ENCODE data around the gene IQCE. TPM values are rescaled to one million over a fixed set of nuclear protein-coding genes. Genes with fewer than 3 reads are reported as not detected.
A peak's percentile ranks its signal among the peaks of the same experiment; 100 is the strongest.
"Not testable (repeated sequence)": the region's sequence is repeated elsewhere in the genome, so short reads cannot be mapped to it uniquely, and the experiment has no call there.

The IQCE gene
- total and polyA plus RNA-seq, 2 donors (not counting 1 experiment from before 2014, with no cell fraction given), result 3.5 to 9.5 TPM

DNA sequence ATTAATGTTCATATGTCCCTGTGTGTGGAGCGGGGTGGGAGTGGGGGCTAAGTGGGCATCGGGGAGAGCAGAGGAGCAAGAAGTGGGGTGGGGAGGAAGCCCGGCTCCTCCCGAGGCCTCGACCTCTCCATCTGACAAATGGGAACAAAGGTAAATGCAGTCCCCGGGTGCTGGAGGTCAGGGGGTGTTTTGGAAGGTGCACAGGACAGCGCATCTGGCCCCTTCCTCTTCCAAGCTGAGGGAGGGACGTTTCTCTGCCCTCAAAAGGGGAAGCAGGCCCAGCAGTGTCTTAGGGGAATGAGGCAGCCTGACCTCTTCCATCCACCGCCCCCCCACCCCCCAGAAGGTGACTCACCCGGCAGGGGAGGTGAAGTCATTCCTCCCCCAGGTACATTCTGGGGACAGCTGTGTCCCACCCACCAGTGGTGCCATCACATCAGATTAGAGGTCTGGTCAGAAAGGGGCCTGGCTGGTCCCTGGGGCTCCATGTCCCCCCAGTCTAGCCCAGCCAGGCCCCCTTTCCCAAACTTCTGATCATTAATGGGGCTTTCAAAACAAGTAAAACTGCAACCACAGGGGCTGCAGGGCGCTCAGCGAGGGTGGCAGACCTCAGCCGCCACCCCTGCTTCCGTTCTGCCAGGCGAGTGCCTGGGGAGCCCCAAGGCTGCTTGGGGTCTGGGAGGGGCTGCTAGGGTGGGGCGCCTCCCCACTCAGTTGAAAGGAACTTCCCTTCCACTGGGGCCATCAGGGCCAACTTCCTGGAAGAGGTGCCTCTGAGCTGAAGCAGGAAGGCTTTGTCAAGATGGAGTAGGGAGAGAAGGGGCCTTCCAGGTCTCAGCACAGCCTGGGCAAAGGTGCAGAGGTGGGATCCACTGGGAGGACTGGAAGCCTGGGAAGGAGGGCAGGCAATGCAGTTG is 28.4 kb upstream of the IQCE start:
- POLR2A ChIA-PET, result interaction anchor here (0.6 to 14.9 kb wide), 12 partner anchors 9 to 188 kb away, joined by 3 to 340 read pairs (median 5); partner anchors contain the start of genes BRAT1, IQCE, LFNG and TTYH3
- Histone ChIP-seq H4K20me1 (ENCODE audit: control insufficient read depth, insufficient read depth, low read length, poor library complexity, severe bottlenecking) (peaks cover 33% of the 10 kb centered on the region), H3K4me1 (ENCODE audit: control insufficient read depth in 2 of 2, insufficient read depth in 2 of 2, low read length in 2 of 2) (peaks cover 57 to 65% of the 10 kb centered on the region in 2 donors), H3K4me2 (replicated peaks; ENCODE audit: low read depth, low read length, poor library complexity, severe bottlenecking) (peak overlapping the region; percentile 85), H3K9me3 (ENCODE audit: control extremely low read depth in 1 of 3, control insufficient read depth in 2 of 3, insufficient read depth in 1 of 3, low read length in 2 of 3) (peaks cover 0 to 3% (median 0%) of the 10 kb centered on the region in 3 donors), H2AFZ (ENCODE audit: insufficient read depth, low read depth, low read length, poor library complexity, severe bottlenecking) (no peak overlapping the region), H3K27ac (ENCODE audit: low read length in 2 of 2) (peak overlapping the region; percentile 97), H3K4me3 (ENCODE audit: control extremely low read depth in 1 of 5, extremely low read depth in 1 of 5, insufficient read depth in 1 of 5, low read depth in 2 of 5, low read length in 4 of 5) (peak overlapping the region in 4 of 5 experiments; percentile 38 to 52 (median 43)), H3K9ac (ENCODE audit: low read length) (peak overlapping the region; percentile 62), H3K36me3 (replicated peaks in 1 of 2; ENCODE audit: control extremely low read depth in 1 of 2, control insufficient read depth in 1 of 2, extremely low read depth in 1 of 2, insufficient read depth in 2 of 2, low read length in 1 of 2) (peaks cover 0 to 34% of the 10 kb centered on the region in 2 experiments), H3K27me3 (replicated peaks in 1 of 4; ENCODE audit: control extremely low read depth in 1 of 4, control insufficient read depth in 3 of 4, insufficient read depth in 4 of 4, low read length in 3 of 4) (no peaks in the 10 kb centered on the region), H3K79me2 (ENCODE audit: control insufficient read depth, insufficient read depth, low read length) (peaks cover 16% of the 10 kb centered on the region)
- CTCF ChIA-PET, result interaction anchor here (0.5 to 3.9 kb wide), 12 partner anchors 9 to 1712 kb away, joined by 3 to 34 read pairs (median 3); no protein-coding TSS in a partner anchor
- Mint-ChIP-seq H3K9me3 (ENCODE audit: insufficient read depth) (no peaks in the 10 kb centered on the region), H3K4me1 (peaks cover 65% of the 10 kb centered on the region), H3K4me3 (peak overlapping the region; percentile 90), H3K27me3 (no peaks in the 10 kb centered on the region), H3K27ac (peak overlapping the region; percentile 99)
- intact Hi-C loops (cut with micrococcal nuclease), result loop anchor here (1.0 kb wide), 4 partner anchors 11 to 53 kb away; partner anchors contain the start of gene LFNG
- no peak for TF ChIP-seq EZH2 (IDR thresholded peaks at IDR 0.05; ENCODE audit: borderline replicate concordance, insufficient read depth, low read depth, low read length, poor library complexity, severe bottlenecking)
- TF ChIP-seq, protein P1, sequence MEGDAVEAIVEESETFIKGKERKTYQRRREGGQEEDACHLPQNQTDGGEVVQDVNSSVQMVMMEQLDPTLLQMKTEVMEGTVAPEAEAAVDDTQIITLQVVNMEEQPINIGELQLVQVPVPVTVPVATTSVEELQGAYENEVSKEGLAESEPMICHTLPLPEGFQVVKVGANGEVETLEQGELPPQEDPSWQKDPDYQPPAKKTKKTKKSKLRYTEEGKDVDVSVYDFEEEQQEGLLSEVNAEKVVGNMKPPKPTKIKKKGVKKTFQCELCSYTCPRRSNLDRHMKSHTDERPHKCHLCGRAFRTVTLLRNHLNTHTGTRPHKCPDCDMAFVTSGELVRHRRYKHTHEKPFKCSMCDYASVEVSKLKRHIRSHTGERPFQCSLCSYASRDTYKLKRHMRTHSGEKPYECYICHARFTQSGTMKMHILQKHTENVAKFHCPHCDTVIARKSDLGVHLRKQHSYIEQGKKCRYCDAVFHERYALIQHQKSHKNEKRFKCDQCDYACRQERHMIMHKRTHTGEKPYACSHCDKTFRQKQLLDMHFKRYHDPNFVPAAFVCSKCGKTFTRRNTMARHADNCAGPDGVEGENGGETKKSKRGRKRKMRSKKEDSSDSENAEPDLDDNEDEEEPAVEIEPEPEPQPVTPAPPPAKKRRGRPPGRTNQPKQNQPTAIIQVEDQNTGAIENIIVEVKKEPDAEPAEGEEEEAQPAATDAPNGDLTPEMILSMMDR (IDR thresholded peaks at IDR 0.05), result no peak
- ATAC-seq (ENCODE audit: low read depth) (peak; percentile 55), DNase-seq (peak; percentile 92)
- WGBS (ENCODE audit: insufficient coverage), result 0% methylated on average over 9 of the region's 16 CpGs

DNA sequence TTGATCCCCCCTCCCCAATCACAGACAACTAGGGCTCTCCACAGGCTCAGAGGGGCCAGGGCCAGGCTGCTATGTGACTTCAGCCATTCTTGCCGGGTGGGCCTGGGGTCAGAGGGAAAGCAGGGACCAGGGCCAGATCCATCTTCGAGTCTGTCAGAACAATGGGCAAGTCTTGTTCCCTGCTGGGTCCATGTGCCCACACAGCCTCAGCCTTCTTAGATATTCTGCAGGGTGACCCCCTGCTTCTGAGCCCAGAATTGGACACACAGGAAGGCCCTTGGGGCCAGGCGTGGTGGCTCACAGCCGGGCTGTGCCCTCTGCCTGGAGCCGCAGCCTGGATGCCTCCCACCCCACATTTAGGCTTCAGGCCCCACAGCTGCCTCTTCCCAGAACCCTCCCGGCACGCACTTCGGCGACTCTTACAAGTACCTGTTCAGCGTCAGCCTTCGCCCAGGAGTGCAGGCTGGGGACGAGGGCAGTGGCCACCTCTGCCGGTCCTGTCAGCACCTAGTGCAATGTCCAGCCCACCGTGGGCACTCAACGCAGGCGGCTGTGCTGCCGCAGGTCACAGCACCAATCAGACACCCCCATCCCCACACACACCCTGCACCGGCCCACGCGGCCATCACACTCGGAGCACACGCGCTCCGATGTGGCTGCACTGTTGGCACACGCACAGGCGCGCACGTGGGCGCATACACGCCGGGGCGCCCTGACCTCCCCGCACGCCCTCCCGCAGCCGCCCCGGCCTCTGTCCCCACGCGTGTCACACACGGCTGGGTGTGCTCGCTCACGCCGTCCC is 27.6 kb upstream of the IQCE start:
- ChIA-PET POLR2A (interaction anchor here (0.6 to 14.9 kb wide), 4 partner anchors 11 to 187 kb away, joined by 4 to 340 read pairs (median 29); partner anchors contain the start of gene LFNG), CTCF (interaction anchor here (0.8 to 3.9 kb wide), 4 partner anchors 8 to 23 kb away, joined by 3 to 34 read pairs (median 5); no protein-coding TSS in a partner anchor)
- not testable (repeated sequence) for H3K9me3 Mint-ChIP-seq (ENCODE audit: insufficient read depth); H3K27me3 Mint-ChIP-seq; H2AFZ ChIP-seq (ENCODE audit: insufficient read depth, low read depth, low read length, poor library complexity, severe bottlenecking); ATAC-seq (ENCODE audit: low read depth); H3K9me3 ChIP-seq (ENCODE audit: control extremely low read depth in 1 of 3, control insufficient read depth in 2 of 3, insufficient read depth in 1 of 3, low read length in 2 of 3); H3K79me2 ChIP-seq (ENCODE audit: control insufficient read depth, insufficient read depth, low read length); H3K27me3 ChIP-seq (replicated peaks in 1 of 4; ENCODE audit: control extremely low read depth in 1 of 4, control insufficient read depth in 3 of 4, insufficient read depth in 4 of 4, low read length in 3 of 4)
- peak overlapping the region in 3 of 5 experiments; percentile 40 to 52 (median 46) for H3K4me3 ChIP-seq (ENCODE audit: control extremely low read depth in 1 of 5, extremely low read depth in 1 of 5, insufficient read depth in 1 of 5, low read depth in 2 of 5, low read length in 4 of 5)
- H3K4me3 Mint-ChIP-seq, result peak overlapping the region; percentile 90
- intact Hi-C loops (cut with micrococcal nuclease), result loop anchor here (1.0 kb wide), 4 partner anchors 12 to 54 kb away; partner anchors contain the start of gene LFNG
- DNase-seq, result peak; percentile 20
- H3K27ac Mint-ChIP-seq, result peak overlapping the region; percentile 99
- H4K20me1 ChIP-seq (ENCODE audit: control insufficient read depth, insufficient read depth, low read length, poor library complexity, severe bottlenecking), result peaks cover 24% of the 10 kb centered on the region
- H3K27ac ChIP-seq (ENCODE audit: low read length in 2 of 2), result peak overlapping the region; percentile 97
- peaks cover 48 to 57% of the 10 kb centered on the region in 2 donors for H3K4me1 ChIP-seq (ENCODE audit: control insufficient read depth in 2 of 2, insufficient read depth in 2 of 2, low read length in 2 of 2)
- peak overlapping the region; percentile 62 for H3K9ac ChIP-seq (ENCODE audit: low read length)
- peak overlapping the region; percentile 85 for H3K4me2 ChIP-seq (replicated peaks; ENCODE audit: low read depth, low read length, poor library complexity, severe bottlenecking)
- H3K36me3 ChIP-seq (replicated peaks in 1 of 2; ENCODE audit: control extremely low read depth in 1 of 2, control insufficient read depth in 1 of 2, extremely low read depth in 1 of 2, insufficient read depth in 2 of 2, low read length in 1 of 2), result peaks cover 0 to 25% of the 10 kb centered on the region in 2 experiments
- WGBS (ENCODE audit: insufficient coverage), result 83% methylated on average over 11 of the region's 43 CpGs
- H3K4me1 Mint-ChIP-seq, result peaks cover 57% of the 10 kb centered on the region

DNA sequence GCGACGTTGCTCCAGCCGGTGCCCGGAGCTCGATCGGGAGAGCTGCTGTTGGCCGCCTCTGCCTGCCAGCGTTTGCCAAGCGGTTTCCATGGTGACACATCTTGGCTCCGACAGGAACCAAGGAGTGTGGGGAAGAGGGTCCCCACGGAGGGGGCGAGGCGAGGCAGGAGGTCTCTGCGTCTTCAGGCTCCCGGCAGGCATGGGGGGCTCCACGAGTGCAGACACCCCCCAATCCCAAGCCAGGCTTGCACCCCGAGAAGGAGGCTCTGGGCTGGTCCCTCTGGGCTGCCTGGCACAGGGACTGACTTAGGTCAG is 27.0 kb upstream of the IQCE start:
- Histone ChIP-seq H4K20me1 (ENCODE audit: control insufficient read depth, insufficient read depth, low read length, poor library complexity, severe bottlenecking) (peaks cover 19% of the 10 kb centered on the region), H3K4me1 (ENCODE audit: control insufficient read depth in 2 of 2, insufficient read depth in 2 of 2, low read length in 2 of 2) (peaks cover 42 to 51% of the 10 kb centered on the region in 2 donors), H3K36me3 (replicated peaks in 1 of 2; ENCODE audit: control extremely low read depth in 1 of 2, control insufficient read depth in 1 of 2, extremely low read depth in 1 of 2, insufficient read depth in 2 of 2, low read length in 1 of 2) (peaks cover 0 to 19% of the 10 kb centered on the region in 2 experiments)
- 80% methylated on average over 1 of the region's 17 CpGs for WGBS (ENCODE audit: insufficient coverage)
- H3K27me3 Mint-ChIP-seq; H3K27ac ChIP-seq (ENCODE audit: low read length in 2 of 2); H2AFZ ChIP-seq (ENCODE audit: insufficient read depth, low read depth, low read length, poor library complexity, severe bottlenecking); H3K9me3 ChIP-seq (ENCODE audit: control extremely low read depth in 1 of 3, control insufficient read depth in 2 of 3, insufficient read depth in 1 of 3, low read length in 2 of 3); CTCF ChIA-PET; ATAC-seq (ENCODE audit: low read depth); intact Hi-C loops (cut with micrococcal nuclease); H3K27me3 ChIP-seq (replicated peaks in 1 of 4; ENCODE audit: control extremely low read depth in 1 of 4, control insufficient read depth in 3 of 4, insufficient read depth in 4 of 4, low read length in 3 of 4); H3K79me2 ChIP-seq (ENCODE audit: control insufficient read depth, insufficient read depth, low read length); H3K4me2 ChIP-seq (replicated peaks; ENCODE audit: low read depth, low read length, poor library complexity, severe bottlenecking); H3K4me3 Mint-ChIP-seq; DNase-seq; H3K4me3 ChIP-seq (ENCODE audit: control extremely low read depth in 1 of 5, extremely low read depth in 1 of 5, insufficient read depth in 1 of 5, low read depth in 2 of 5, low read length in 4 of 5); H3K9me3 Mint-ChIP-seq (ENCODE audit: insufficient read depth); H3K9ac ChIP-seq (ENCODE audit: low read length): not testable (repeated sequence)
- H3K4me1 Mint-ChIP-seq, result peaks cover 53% of the 10 kb centered on the region
- POLR2A ChIA-PET, result interaction anchor here (14.9 kb wide), 1 partner anchor 21 kb away, joined by 340 read pairs; no protein-coding TSS in a partner anchor
- H3K27ac Mint-ChIP-seq, result peak overlapping the region; percentile 99
